HCT116 (cell line): ENCODE data around the gene GSG1L. TPM values are rescaled to one million over a fixed set of nuclear protein-coding genes. Genes with fewer than 3 reads are reported as not detected.

Experiments used
- ATAC-seq: fragments of 200-7000 bp; cut with Tn5 transposase; 2 replicates; pipeline ENCODE4 v1.9.1; 2020; ENCODE audit warnings: mild to moderate bottlenecking, moderate library complexity
- BruUV-seq: library from RNA; stranded (reverse); fragments of 400-500 nt; replicated peaks from 2 replicates; lab custom pipeline; 2021; lab: Mats Ljungman, UMichigan
- CTCF ChIA-PET: fragments of 300-600 bp; sonication (Branson Sonifier 250); formaldehyde crosslinking; loops from one replicate; lab custom pipeline; 2021; ENCODE audit warnings: antibody characterized with exemption; lab: Charles Lee
- POLR2A ChIA-PET: fragments of 300-600, 350-600 bp; sonication (Branson Sonifier 250); formaldehyde crosslinking; loops from one replicate; lab custom pipeline; 2021; ENCODE audit warnings: antibody characterized with exemption; lab: Charles Lee
- RAD21 ChIA-PET, 2 experiments: fragments of 300-600 bp; sonication (Branson Sonifier 250); formaldehyde crosslinking; loops; one replicate each; lab custom pipeline; 2023; ENCODE audit warnings: low total read pairs in 2 of 2; ENCODE audit not compliant: uncharacterized antibody in 2 of 2, unreplicated experiment in 2 of 2, low non-redundant PET in 1 of 2; lab: Charles Lee
- DNase-seq: peaks from one replicate; pipeline ENCODE4 v3.0.0-alpha.2; 2010; ENCODE audit warnings: low read depth, low spot score
- H2AFZ ChIP-seq: fragments of 200-600 bp; shearing (Covaris generic), sonication (generic); 2 replicates; pipeline ENCODE4 v1.6.1; 2017; ENCODE audit warnings: low read depth, mixed run types, mixed read lengths, antibody characterized with exemption, low read length; ENCODE audit not compliant: poor library complexity, severe bottlenecking
- H3K27ac ChIP-seq: 2 replicates; pipeline ENCODE4 v1.5.1; 2012; ENCODE audit warnings: low read depth, low read length
- H3K27me3 ChIP-seq: fragments of 200-600 bp; sonication (generic); 2 replicates; pipeline ENCODE4 v1.6.1; 2016; ENCODE audit warnings: mixed run types, low read length, mixed read lengths; ENCODE audit not compliant: insufficient read depth
- H3K36me3 ChIP-seq, 2 experiments: fragments of 200-500 bp in 1 of 2; fragments of 200-600 bp in 1 of 2; sonication (Bioruptor generic) in 1 of 2; sonication (generic) in 1 of 2; 2 replicates each; pipeline versions ENCODE4 v1.5.1 to v1.6.1; 2014 to 2016; ENCODE audit warnings: low read length in 2 of 2, inconsistent platforms in 1 of 2, mixed read lengths in 1 of 2, mixed run types in 1 of 2; ENCODE audit not compliant: insufficient read depth in 2 of 2, control insufficient read depth in 1 of 2
- H3K4me1 ChIP-seq, 2 experiments: fragments of 200-600 bp in 1 of 2; sonication (generic) in 1 of 2; 2 replicates each; pipeline versions ENCODE4 v1.5.1 to v1.6.1; 2012 to 2017; ENCODE audit warnings: low read length in 2 of 2, inconsistent platforms in 1 of 2, mild to moderate bottlenecking in 1 of 2, mixed read lengths in 1 of 2, mixed run types in 1 of 2, moderate library complexity in 1 of 2; ENCODE audit not compliant: insufficient read depth in 2 of 2, control insufficient read depth in 1 of 2
- H3K4me2 ChIP-seq: fragments of 200-600 bp; sonication (generic); 2 replicates; pipeline ENCODE4 v1.6.1; 2017; ENCODE audit warnings: mixed run types, low read length, mixed read lengths
- H3K4me3 ChIP-seq, 2 experiments: fragments of 200-600 bp in 1 of 2; sonication (generic) in 1 of 2; replicated peaks in 1 of 2; 2 replicates each; pipeline ENCODE4 v1.5.1; 2011 to 2016; ENCODE audit warnings: low read length in 2 of 2, control low read depth in 1 of 2, low read depth in 1 of 2, mild to moderate bottlenecking in 1 of 2, mixed read lengths in 1 of 2, mixed run types in 1 of 2
- H3K79me2 ChIP-seq: fragments of 200-600 bp; sonication (generic); 2 replicates; pipeline ENCODE4 v1.6.1; 2017; ENCODE audit warnings: mild to moderate bottlenecking, mixed run types, low read length, moderate library complexity, mixed read lengths; ENCODE audit not compliant: insufficient read depth
- H3K9ac ChIP-seq: fragments of 200-600 bp; sonication (generic); 2 replicates; pipeline ENCODE4 v1.6.1; 2016; ENCODE audit warnings: low read length, mixed read lengths
- H3K9me2 ChIP-seq: fragments of 200-600 bp; sonication (generic), shearing (Covaris generic); 2 replicates; pipeline ENCODE4 v1.6.1; 2017; ENCODE audit warnings: mixed run types, mild to moderate bottlenecking, moderate library complexity; ENCODE audit not compliant: insufficient read depth
- H3K9me3 ChIP-seq, 2 experiments: fragments of 200-500 bp in 1 of 2; fragments of 200-600 bp in 1 of 2; sonication (Bioruptor generic) in 1 of 2; sonication (generic) in 1 of 2; 2 replicates each; pipeline ENCODE4 v1.6.1; 2014 to 2017; ENCODE audit warnings: low read length in 2 of 2, mixed read lengths in 2 of 2, inconsistent platforms in 1 of 2, low read depth in 1 of 2, mild to moderate bottlenecking in 1 of 2, mixed run types in 1 of 2, moderate library complexity in 1 of 2; ENCODE audit not compliant: control insufficient read depth in 1 of 2, insufficient read depth in 1 of 2
- H4K20me1 ChIP-seq: fragments of 200-600 bp; sonication (generic), shearing (Covaris generic); 2 replicates; pipeline ENCODE4 v1.6.1; 2017; ENCODE audit warnings: mixed run types, mild to moderate bottlenecking, moderate library complexity; ENCODE audit not compliant: insufficient read depth
- ATF3 ChIP-seq: IDR thresholded peaks from 2 replicates; pipeline ENCODE4 v1.6.1; 2012
- CBX3 ChIP-seq: IDR thresholded peaks from 2 replicates; pipeline ENCODE4 v1.6.1; 2012; ENCODE audit warnings: low read depth
- CEBPB ChIP-seq: IDR thresholded peaks from 2 replicates; pipeline ENCODE4 v1.6.1; 2012; ENCODE audit warnings: low read depth
- ELF1 ChIP-seq: IDR thresholded peaks from 2 replicates; pipeline ENCODE4 v1.6.1; 2012; ENCODE audit warnings: low read depth, borderline replicate concordance
- EZH2 ChIP-seq: fragments of 200-600 bp; sonication (generic); IDR thresholded peaks from 2 replicates; pipeline ENCODE4 v1.6.1; 2017; ENCODE audit warnings: antibody characterized with exemption, mixed run types
- EZH2phosphoT487 ChIP-seq: fragments of 200-600 bp; IDR thresholded peaks from 2 replicates; pipeline ENCODE4 v1.6.1; 2018; ENCODE audit warnings: antibody characterized with exemption, borderline replicate concordance
- FOSL1 ChIP-seq: IDR thresholded peaks from 2 replicates; pipeline ENCODE4 v1.6.1; 2012; ENCODE audit warnings: low read depth
- JUND ChIP-seq: IDR thresholded peaks from 2 replicates; pipeline ENCODE4 v1.6.1; 2012
- MAX ChIP-seq: IDR thresholded peaks from 2 replicates; pipeline ENCODE4 v1.6.1; 2012
- POLR2A ChIP-seq: IDR thresholded peaks from 2 replicates; pipeline ENCODE4 v1.7.0; 2011; ENCODE audit warnings: borderline replicate concordance; ENCODE audit not compliant: insufficient read depth, insufficient read length; ENCODE audit errors: extremely low read depth
- POLR2AphosphoS5 ChIP-seq: IDR thresholded peaks from 2 replicates; pipeline ENCODE4 v1.6.1; 2011; ENCODE audit warnings: mild to moderate bottlenecking, low read depth, low read length, moderate library complexity
- RAD21 ChIP-seq: IDR thresholded peaks from 2 replicates; pipeline ENCODE4 v1.6.1; 2012; ENCODE audit warnings: low read depth, mild to moderate bottlenecking
- SIN3A ChIP-seq: IDR thresholded peaks from 2 replicates; pipeline ENCODE4 v1.6.1; 2012; ENCODE audit warnings: low read depth
- SP1 ChIP-seq: IDR thresholded peaks from 2 replicates; pipeline ENCODE4 v1.6.1; 2012; ENCODE audit warnings: low read depth
- SRF ChIP-seq: IDR thresholded peaks from 2 replicates; pipeline ENCODE4 v1.6.1; 2012; ENCODE audit warnings: low read depth
- TCF7L2 ChIP-seq: IDR thresholded peaks from 2 replicates; pipeline ENCODE4 v1.7.0; 2011; ENCODE audit warnings: borderline replicate concordance, inconsistent platforms; ENCODE audit not compliant: insufficient read depth, insufficient read length; ENCODE audit errors: extremely low read depth
- ZFX ChIP-seq: fragments of 450-650 bp; IDR thresholded peaks from 2 replicates; pipeline ENCODE4 v1.6.1; 2017
- ZNF274 ChIP-seq: fragments of 200-500 bp; sonication (Bioruptor generic); IDR thresholded peaks from 2 replicates; pipeline ENCODE4 v1.6.1; 2014; ENCODE audit warnings: mild to moderate bottlenecking, low read depth, low read length, inconsistent platforms
- intact Hi-C: fragments of 100-400 bp; cut with micrococcal nuclease; formaldehyde crosslinking; loops from 2 replicates; pipeline ENCODE4 v1.10.0; 2022
- total RNA-seq: library from RNA; stranded (reverse); gene quantifications from one replicate; pipeline ENCODE4 v1.2.1, GENCODE V29; 2021; ENCODE audit not compliant: unreplicated experiment
- TF ChIP-seq, protein P1 (sequence below), 3 experiments: fragments of 200-600 bp in 1 of 3; sonication (generic) in 1 of 3; IDR thresholded peaks in 2 of 3; conservative IDR thresholded peaks in 1 of 3; 2 replicates each; pipeline ENCODE4 v1.5.1; 2012 to 2017; ENCODE audit warnings: low read depth in 2 of 3, low read length in 2 of 3, antibody characterized with exemption in 1 of 3, borderline replicate concordance in 1 of 3, control low read depth in 1 of 3, mild to moderate bottlenecking in 1 of 3, mixed read lengths in 1 of 3, mixed run types in 1 of 3, moderate library complexity in 1 of 3; ENCODE audit not compliant: insufficient read depth in 1 of 3
- TF ChIP-seq, protein P2 (sequence below): IDR thresholded peaks from 2 replicates; pipeline ENCODE4 v1.6.1; 2012; ENCODE audit warnings: low read depth

Gene GSG1L
- total RNA-seq, 1 experiment from 2014 or later: not detected

- TF ChIP-seq ATF3: no peak
Observed at GRCh38 chr16:27785307-27785678, 278.2 kb downstream of the GSG1L start (continued).

- DNase-seq (no peak), ATAC-seq (no peak)
- intact Hi-C loops: no loop called here
- Histone ChIP-seq H3K9ac (no peak overlapping the region), H3K36me3 (no peaks in the 10 kb centered on the region), H3K9me3 (no peaks in the 10 kb centered on the region), H3K4me1 (no peaks in the 10 kb centered on the region), H4K20me1 (no peaks in the 10 kb centered on the region), H3K79me2 (no peaks in the 10 kb centered on the region), H3K27ac (no peak overlapping the region), H3K9me2 (no peaks in the 10 kb centered on the region), H3K4me2 (no peak overlapping the region), H3K4me3 (no peak overlapping the region), H3K27me3 (no peaks in the 10 kb centered on the region), H2AFZ (no peak overlapping the region)
- ChIA-PET POLR2A (no interaction called here), RAD21 (no interaction called here), CTCF (no interaction called here)
- no TSS peak for BruUV-seq
- TF ChIP-seq CEBPB (no peak), RAD21 (no peak), MAX (no peak), EZH2phosphoT487 (no peak), ZNF274 (no peak), SIN3A (no peak), SRF (no peak), CBX3 (no peak), TCF7L2 (no peak), EZH2 (no peak), JUND (no peak), ELF1 (no peak), ZFX (no peak), ATF3 (no peak), SP1 (no peak), POLR2AphosphoS5 (no peak), POLR2A (no peak), FOSL1 (no peak)
- TF ChIP-seq, protein P1, sequence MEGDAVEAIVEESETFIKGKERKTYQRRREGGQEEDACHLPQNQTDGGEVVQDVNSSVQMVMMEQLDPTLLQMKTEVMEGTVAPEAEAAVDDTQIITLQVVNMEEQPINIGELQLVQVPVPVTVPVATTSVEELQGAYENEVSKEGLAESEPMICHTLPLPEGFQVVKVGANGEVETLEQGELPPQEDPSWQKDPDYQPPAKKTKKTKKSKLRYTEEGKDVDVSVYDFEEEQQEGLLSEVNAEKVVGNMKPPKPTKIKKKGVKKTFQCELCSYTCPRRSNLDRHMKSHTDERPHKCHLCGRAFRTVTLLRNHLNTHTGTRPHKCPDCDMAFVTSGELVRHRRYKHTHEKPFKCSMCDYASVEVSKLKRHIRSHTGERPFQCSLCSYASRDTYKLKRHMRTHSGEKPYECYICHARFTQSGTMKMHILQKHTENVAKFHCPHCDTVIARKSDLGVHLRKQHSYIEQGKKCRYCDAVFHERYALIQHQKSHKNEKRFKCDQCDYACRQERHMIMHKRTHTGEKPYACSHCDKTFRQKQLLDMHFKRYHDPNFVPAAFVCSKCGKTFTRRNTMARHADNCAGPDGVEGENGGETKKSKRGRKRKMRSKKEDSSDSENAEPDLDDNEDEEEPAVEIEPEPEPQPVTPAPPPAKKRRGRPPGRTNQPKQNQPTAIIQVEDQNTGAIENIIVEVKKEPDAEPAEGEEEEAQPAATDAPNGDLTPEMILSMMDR (IDR thresholded peaks at IDR 0.05 in 2 of 3, conservative IDR thresholded peaks at IDR 0.05 in 1 of 3; ENCODE audit: borderline replicate concordance in 1 of 3, insufficient read depth in 1 of 3, low read depth in 2 of 3, low read length in 2 of 3): no peak
- TF ChIP-seq, protein P2, sequence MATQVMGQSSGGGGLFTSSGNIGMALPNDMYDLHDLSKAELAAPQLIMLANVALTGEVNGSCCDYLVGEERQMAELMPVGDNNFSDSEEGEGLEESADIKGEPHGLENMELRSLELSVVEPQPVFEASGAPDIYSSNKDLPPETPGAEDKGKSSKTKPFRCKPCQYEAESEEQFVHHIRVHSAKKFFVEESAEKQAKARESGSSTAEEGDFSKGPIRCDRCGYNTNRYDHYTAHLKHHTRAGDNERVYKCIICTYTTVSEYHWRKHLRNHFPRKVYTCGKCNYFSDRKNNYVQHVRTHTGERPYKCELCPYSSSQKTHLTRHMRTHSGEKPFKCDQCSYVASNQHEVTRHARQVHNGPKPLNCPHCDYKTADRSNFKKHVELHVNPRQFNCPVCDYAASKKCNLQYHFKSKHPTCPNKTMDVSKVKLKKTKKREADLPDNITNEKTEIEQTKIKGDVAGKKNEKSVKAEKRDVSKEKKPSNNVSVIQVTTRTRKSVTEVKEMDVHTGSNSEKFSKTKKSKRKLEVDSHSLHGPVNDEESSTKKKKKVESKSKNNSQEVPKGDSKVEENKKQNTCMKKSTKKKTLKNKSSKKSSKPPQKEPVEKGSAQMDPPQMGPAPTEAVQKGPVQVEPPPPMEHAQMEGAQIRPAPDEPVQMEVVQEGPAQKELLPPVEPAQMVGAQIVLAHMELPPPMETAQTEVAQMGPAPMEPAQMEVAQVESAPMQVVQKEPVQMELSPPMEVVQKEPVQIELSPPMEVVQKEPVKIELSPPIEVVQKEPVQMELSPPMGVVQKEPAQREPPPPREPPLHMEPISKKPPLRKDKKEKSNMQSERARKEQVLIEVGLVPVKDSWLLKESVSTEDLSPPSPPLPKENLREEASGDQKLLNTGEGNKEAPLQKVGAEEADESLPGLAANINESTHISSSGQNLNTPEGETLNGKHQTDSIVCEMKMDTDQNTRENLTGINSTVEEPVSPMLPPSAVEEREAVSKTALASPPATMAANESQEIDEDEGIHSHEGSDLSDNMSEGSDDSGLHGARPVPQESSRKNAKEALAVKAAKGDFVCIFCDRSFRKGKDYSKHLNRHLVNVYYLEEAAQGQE: no peak
Observed at GRCh38 chr16:27784351-27785306, 278.9 kb downstream of the GSG1L start.
